HG03196 (cell line): ENCODE results near the gene AQP5.
"Not testable (repeated sequence)": the region's sequence is repeated elsewhere in the genome, so short reads cannot be mapped to it uniquely, and the experiment has no call there.

Experiments
- ATAC-seq: cut with Tn5 transposase; IDR thresholded peaks from one replicate; pipeline ENCODE4 v1.9.1; 2021; ENCODE audit not compliant: unreplicated experiment

AQP5 gene

GRCh38 chr12:49979016-49979586 is 17.4 kb downstream of the AQP5 start:
- ATAC-seq, result no peak

- no peak for ATAC-seq
Measured at GRCh38 chr12:49979791-49980190, 18.1 kb downstream of the AQP5 start.

GRCh38 chr12:49980501-49981349 is 19.1 kb downstream of the AQP5 start:
- ATAC-seq, result no peak

- ATAC-seq, result no peak
Measured at GRCh38 chr12:49982246-49983087, 20.8 kb downstream of the AQP5 start.

- no peak for ATAC-seq
Measured at GRCh38 chr12:49983892-49984291, 22.2 kb downstream of the AQP5 start.

- ATAC-seq, result no peak
Measured at GRCh38 chr12:49984476-49985359, 23.0 kb downstream of the AQP5 start.

- no peak for ATAC-seq
Measured at GRCh38 chr12:49985981-49986380, 24.3 kb downstream of the AQP5 start.

GRCh38 chr12:49986476-49986875 is 24.8 kb downstream of the AQP5 start:
- ATAC-seq, result not testable (repeated sequence)

GRCh38 chr12:49987625-49988303 is 26.1 kb downstream of the AQP5 start:
- no peak for ATAC-seq

- not testable (repeated sequence) for ATAC-seq
Measured at GRCh38 chr12:49989400-49989799, 27.7 kb downstream of the AQP5 start.

GRCh38 chr12:49990273-49990672 is 28.6 kb downstream of the AQP5 start:
- no peak for ATAC-seq

- no peak for ATAC-seq
Measured at GRCh38 chr12:49998453-49998852, 36.8 kb downstream of the AQP5 start.

- ATAC-seq, result no peak
Measured at GRCh38 chr12:50003595-50003994, 41.9 kb downstream of the AQP5 start.

GRCh38 chr12:50004696-50005095 is 43.0 kb downstream of the AQP5 start:
- ATAC-seq, result no peak

GRCh38 chr12:50005175-50005574 is 43.5 kb downstream of the AQP5 start:
- ATAC-seq, result no peak

GRCh38 chr12:50006280-50006679 is 44.6 kb downstream of the AQP5 start:
- no peak for ATAC-seq

- ATAC-seq, result no peak
Measured at GRCh38 chr12:50006754-50007442, 45.2 kb downstream of the AQP5 start.

- no peak for ATAC-seq
Measured at GRCh38 chr12:50013361-50014147, 51.9 kb downstream of the AQP5 start.

GRCh38 chr12:50014342-50014741 is 52.7 kb downstream of the AQP5 start:
- no peak for ATAC-seq
